Measurements from ENCODE around the gene BIRC3. TPM values are rescaled to one million over a fixed set of nuclear protein-coding genes. Genes with fewer than 3 reads are reported as not detected.
A peak's percentile ranks its signal among the peaks of the same experiment; 100 is the strongest.

BIRC3 gene
- total and polyA plus RNA-seq, 2 of the 4 experiments (the other 2 are of a cell fraction), result 2.2 to 5.0 TPM

GRCh38 chr11:102386136-102386734 is 69.0 kb downstream of the BIRC3 start:
- H3K56ac ChIP-seq (ENCODE audit: extremely low read depth, insufficient read depth, low read length), result no peak overlapping the region
- no peaks in the 10 kb centered on the region for H3K9me3 ChIP-seq (ENCODE audit: control insufficient read depth, insufficient read depth, low read length)
- H2AK9ac ChIP-seq (replicated peaks; ENCODE audit: low read depth, low read length, poor library complexity), result no peak overlapping the region
- no TSS peak for BruUV-seq (replicated peaks)
- no peak overlapping the region for H3K18ac ChIP-seq (ENCODE audit: low read depth, low read length)
- no peak overlapping the region for H4K8ac ChIP-seq (ENCODE audit: low read depth in 2 of 2, low read length in 2 of 2)
- no peak overlapping the region for H2AFZ ChIP-seq (replicated peaks; ENCODE audit: low read length, poor library complexity)
- no peak overlapping the region for H3K27ac ChIP-seq (ENCODE audit: insufficient read depth, low read length)
- no peak overlapping the region for H2BK5ac ChIP-seq (ENCODE audit: low read depth, low read length, poor library complexity, severe bottlenecking)
- H3K4me1 ChIP-seq (ENCODE audit: control insufficient read depth, insufficient read depth, low read length), result no peaks in the 10 kb centered on the region
- H4K20me1 ChIP-seq (ENCODE audit: insufficient read depth, low read length), result peaks cover 12% of the 10 kb centered on the region
- no peak overlapping the region for H2AK5ac ChIP-seq (ENCODE audit: low read depth, low read length)
- H4K5ac ChIP-seq (ENCODE audit: low read depth, low read length), result no peak overlapping the region
- H3K4me2 ChIP-seq (ENCODE audit: low read depth, low read length), result no peak overlapping the region
- DNase-seq (peak; percentile 17), ATAC-seq (ENCODE audit: low read depth) (no peak)
- no peak overlapping the region for H2BK20ac ChIP-seq (ENCODE audit: low read depth, low read length)
- no CpG with 5 or more reads among the region's 2 CpGs for WGBS, 2 experiments (ENCODE audit: extremely low coverage in 2 of 2, insufficient read length in 1 of 2)
- H3K9ac ChIP-seq (ENCODE audit: low read depth, low read length), result no peak overlapping the region
- intact Hi-C loops (cut with micrococcal nuclease) (no loop called here), dilution Hi-C loops (cut with HindIII; ENCODE audit: low sequenced_read_pairs, unreplicated experiment) (no loop called here), in situ Hi-C loops (cut with MboI; ENCODE audit: low sequenced_read_pairs) (loop anchor here (25.0 kb wide), 1 partner anchor 99 kb away; no protein-coding TSS in a partner anchor)
- no peak overlapping the region for H3K4ac ChIP-seq (ENCODE audit: low read depth, low read length)
- no peaks in the 10 kb centered on the region for H3K27me3 ChIP-seq (ENCODE audit: control insufficient read depth, insufficient read depth, low read length)
- TF ChIP-seq POLR2A (IDR thresholded peaks at IDR 0.05; ENCODE audit: low read depth, low read length) (no peak), MXI1 (IDR thresholded peaks at IDR 0.05; ENCODE audit: borderline replicate concordance, low read depth, low read length) (no peak), RCOR1 (IDR thresholded peaks at IDR 0.05; ENCODE audit: insufficient replicate concordance, low read length) (no peak), NFE2L2 (IDR thresholded peaks at IDR 0.05; ENCODE audit: low read depth, low read length) (no peak), FOS (IDR thresholded peaks at IDR 0.05; ENCODE audit: low read depth, low read length) (no peak), ELK1 (IDR thresholded peaks at IDR 0.05; ENCODE audit: borderline replicate concordance, low read depth, low read length) (no peak), BHLHE40 (IDR thresholded peaks at IDR 0.05; ENCODE audit: low read depth, low read length) (no peak), SMC3 (IDR thresholded peaks at IDR 0.05; ENCODE audit: low read depth, low read length) (no peak), RFX5 (IDR thresholded peaks at IDR 0.05; ENCODE audit: low read depth, low read length) (no peak), CHD1 (IDR thresholded peaks at IDR 0.05; ENCODE audit: low read depth, low read length) (no peak), USF2 (IDR thresholded peaks at IDR 0.05; ENCODE audit: low read depth, low read length) (no peak), MAZ (IDR thresholded peaks at IDR 0.05; ENCODE audit: borderline replicate concordance, low read depth, low read length) (no peak)
- H3K4me3 ChIP-seq (ENCODE audit: insufficient read depth, low read depth, low read length), result no peak overlapping the region
- H3K36me3 ChIP-seq (ENCODE audit: control insufficient read depth, insufficient read depth, low read length), result peaks cover 23% of the 10 kb centered on the region
- POLR2A ChIA-PET (ENCODE audit: unreplicated experiment), result no interaction called here
- H2BK15ac ChIP-seq (ENCODE audit: low read depth, low read length), result no peak overlapping the region
- H3K79me1 ChIP-seq (ENCODE audit: low read depth in 1 of 2, low read length in 2 of 2), result peaks cover 22 to 55% of the 10 kb centered on the region in 2 experiments
- H3K9me1 ChIP-seq (ENCODE audit: insufficient read depth, low read length), result peaks cover 2% of the 10 kb centered on the region; the same call in 1 of the 2 replicates
- H3K23ac ChIP-seq (ENCODE audit: low read depth, low read length), result no peak overlapping the region
- H4K91ac ChIP-seq (ENCODE audit: insufficient read depth, low read depth, low read length), result no peak overlapping the region
- no peak overlapping the region for H2BK120ac ChIP-seq (ENCODE audit: low read depth, low read length)
- CTCF ChIA-PET, result no interaction called here
- H3K14ac ChIP-seq (replicated peaks; ENCODE audit: low read depth, low read length), result no peak overlapping the region

Measured in IMR-90 (cell line).